A673 (cell line): Measurements from ENCODE around the gene CLCN7.

Source experiments
- EZH2 ChIP-seq: fragments of 200-600 bp; sonication (generic); IDR thresholded peaks from 2 replicates; pipeline ENCODE4 v1.6.1; 2017; ENCODE audit warnings: borderline replicate concordance, low read depth, mild to moderate bottlenecking, mixed read lengths, antibody characterized with exemption, low read length; ENCODE audit not compliant: poor library complexity, severe bottlenecking
- TF ChIP-seq, protein P1 (sequence below): fragments of 300-800, 200-600 bp; sonication (generic); conservative IDR thresholded peaks from 2 replicates; pipeline ENCODE4 v1.5.1; 2017; ENCODE audit warnings: low read depth, mild to moderate bottlenecking, antibody characterized with exemption, low read length, moderate library complexity, mixed read lengths

DNA sequence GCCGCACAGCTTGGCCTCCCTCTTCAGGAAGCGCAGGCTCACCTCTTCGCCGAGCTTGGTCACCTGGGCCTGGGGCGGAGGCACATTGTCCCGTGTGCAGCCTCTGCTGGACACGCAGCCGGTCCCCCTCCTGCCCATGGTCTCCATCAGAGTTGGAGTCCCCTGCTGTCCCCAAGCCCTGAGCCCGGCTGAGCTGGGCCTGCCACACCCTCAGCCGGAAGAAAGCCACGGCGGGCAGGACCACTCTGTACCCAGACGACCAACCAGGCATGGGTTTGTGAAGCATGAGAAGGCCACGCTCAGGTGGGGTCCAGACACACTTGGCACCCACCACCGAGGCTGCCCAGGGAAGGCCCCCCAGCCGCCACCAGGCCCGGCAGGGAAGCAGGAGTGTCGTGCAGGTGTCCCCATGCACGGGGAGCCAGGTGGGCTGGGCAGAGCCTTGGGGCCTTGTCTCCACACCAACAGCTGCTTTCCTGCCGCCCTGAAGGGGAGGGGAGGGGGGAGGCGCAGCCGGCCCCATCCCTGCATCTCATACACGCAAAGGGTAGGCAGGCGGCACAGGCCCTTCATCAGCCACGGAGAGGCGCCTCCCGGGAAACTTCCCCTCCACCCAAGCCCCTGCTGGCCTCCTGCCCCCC lies 35.6 kb downstream of the CLCN7 start:
- TF ChIP-seq, protein P1, sequence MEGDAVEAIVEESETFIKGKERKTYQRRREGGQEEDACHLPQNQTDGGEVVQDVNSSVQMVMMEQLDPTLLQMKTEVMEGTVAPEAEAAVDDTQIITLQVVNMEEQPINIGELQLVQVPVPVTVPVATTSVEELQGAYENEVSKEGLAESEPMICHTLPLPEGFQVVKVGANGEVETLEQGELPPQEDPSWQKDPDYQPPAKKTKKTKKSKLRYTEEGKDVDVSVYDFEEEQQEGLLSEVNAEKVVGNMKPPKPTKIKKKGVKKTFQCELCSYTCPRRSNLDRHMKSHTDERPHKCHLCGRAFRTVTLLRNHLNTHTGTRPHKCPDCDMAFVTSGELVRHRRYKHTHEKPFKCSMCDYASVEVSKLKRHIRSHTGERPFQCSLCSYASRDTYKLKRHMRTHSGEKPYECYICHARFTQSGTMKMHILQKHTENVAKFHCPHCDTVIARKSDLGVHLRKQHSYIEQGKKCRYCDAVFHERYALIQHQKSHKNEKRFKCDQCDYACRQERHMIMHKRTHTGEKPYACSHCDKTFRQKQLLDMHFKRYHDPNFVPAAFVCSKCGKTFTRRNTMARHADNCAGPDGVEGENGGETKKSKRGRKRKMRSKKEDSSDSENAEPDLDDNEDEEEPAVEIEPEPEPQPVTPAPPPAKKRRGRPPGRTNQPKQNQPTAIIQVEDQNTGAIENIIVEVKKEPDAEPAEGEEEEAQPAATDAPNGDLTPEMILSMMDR = no peak
- no peak for TF ChIP-seq EZH2
